Measurements from ENCODE around the gene TMEM44.
A peak's percentile ranks its signal among the peaks of the same experiment; 100 is the strongest.

The TMEM44 gene

GRCh38 chr3:194638991-194639605 is 5.9 kb upstream of the TMEM44 start:
- DNase-seq (ENCODE audit: low read depth, low spot score) = no peak
- POLR2A ChIA-PET = no interaction called here
- CTCF ChIA-PET = interaction anchor here (0.8 to 2.0 kb wide), 9 partner anchors 8 to 632 kb away, joined by 3 to 7 read pairs (median 3); partner anchors contain the start of gene XXYLT1
- no peak overlapping the region for H3K4me3 ChIP-seq (ENCODE audit: low read depth, low read length)
- no peak for TF ChIP-seq CTCF (IDR thresholded peaks at IDR 0.05; ENCODE audit: insufficient read depth, low read length, missing control alignments)

GRCh38 chr3:194637541-194638400 is 4.6 kb upstream of the TMEM44 start:
- no peak for TF ChIP-seq CTCF (IDR thresholded peaks at IDR 0.05; ENCODE audit: insufficient read depth, low read length, missing control alignments)
- no peak for DNase-seq (ENCODE audit: low read depth, low spot score)
- ChIA-PET CTCF (interaction anchor here (1.2 to 1.3 kb wide), 2 partner anchors 12 to 634 kb away, joined by 3 read pairs; partner anchors contain the start of gene XXYLT1), POLR2A (no interaction called here)
- H3K4me3 ChIP-seq (ENCODE audit: low read depth, low read length) = no peak overlapping the region

- CTCF ChIA-PET = interaction anchor here (0.7 to 1.3 kb wide), 3 partner anchors 11 to 634 kb away, joined by 3 read pairs; partner anchors contain the start of gene XXYLT1
- no peak for TF ChIP-seq CTCF (IDR thresholded peaks at IDR 0.05; ENCODE audit: insufficient read depth, low read length, missing control alignments)
- no peak overlapping the region for H3K4me3 ChIP-seq (ENCODE audit: low read depth, low read length)
- POLR2A ChIA-PET = no interaction called here
- DNase-seq (ENCODE audit: low read depth, low spot score) = no peak
These were observed 3.8 kb upstream of the TMEM44 start for GRCh38 chr3:194637066-194637465.

GRCh38 chr3:194632809-194633348 is 340 bp downstream of the TMEM44 start:
- peak overlapping the region; percentile 73 for H3K4me3 ChIP-seq (ENCODE audit: low read depth, low read length)
- POLR2A ChIA-PET = no interaction called here
- TF ChIP-seq CTCF (IDR thresholded peaks at IDR 0.05; ENCODE audit: insufficient read depth, low read length, missing control alignments) = no peak
- CTCF ChIA-PET = interaction anchor here (0.7 to 2.5 kb wide), 12 partner anchors 9 to 299 kb away, joined by 3 to 12 read pairs (median 4); partner anchors contain the start of gene LSG1
- no peak for DNase-seq (ENCODE audit: low read depth, low spot score)

- TF ChIP-seq CTCF (IDR thresholded peaks at IDR 0.05; ENCODE audit: insufficient read depth, low read length, missing control alignments) = no peak
- peak overlapping the region; percentile 73 for H3K4me3 ChIP-seq (ENCODE audit: low read depth, low read length)
- no peak for DNase-seq (ENCODE audit: low read depth, low spot score)
- ChIA-PET CTCF (interaction anchor here (0.7 to 2.5 kb wide), 4 partner anchors 11 to 299 kb away, joined by 3 to 12 read pairs (median 4); no protein-coding TSS in a partner anchor), POLR2A (no interaction called here)
These were observed 902 bp downstream of the TMEM44 start for GRCh38 chr3:194632226-194632808.
